HFFc6 (cell line): ENCODE results near the gene SLC1A1. TPM values are rescaled to one million over a fixed set of nuclear protein-coding genes. Genes with fewer than 3 reads are reported as not detected.

Source experiments
- DNase-seq: peaks from one replicate; pipeline ENCODE4 v3.0.0-alpha.2; 2018
- H3K27ac Mint-ChIP-seq: 2 replicates; pipeline ENCODE4 v1.8.0; 2020; ENCODE audit warnings: mild to moderate bottlenecking, mixed read lengths
- H3K27me3 Mint-ChIP-seq: 2 replicates; pipeline ENCODE4 v1.8.0; 2021; ENCODE audit warnings: mild to moderate bottlenecking, moderate library complexity, mixed read lengths; ENCODE audit not compliant: insufficient read depth
- H3K36me3 Mint-ChIP-seq: 2 replicates; pipeline ENCODE4 v1.8.0; 2021; ENCODE audit warnings: low read depth, mixed read lengths
- H3K4me1 Mint-ChIP-seq: 2 replicates; pipeline ENCODE4 v1.8.0; 2020; ENCODE audit warnings: low read depth, mixed read lengths
- H3K4me3 Mint-ChIP-seq: 2 replicates; pipeline ENCODE4 v1.8.0; 2020; ENCODE audit warnings: mild to moderate bottlenecking, moderate library complexity, mixed read lengths
- H3K9me3 Mint-ChIP-seq: 2 replicates; pipeline ENCODE4 v1.8.0; 2020; ENCODE audit warnings: mild to moderate bottlenecking, mixed read lengths
- total RNA-seq, 6 experiments: library from RNA; stranded (reverse); fragmentation: NEBNext Ultra II Directional; extraction: Animal tissue kit (Norgen Biotek cat#: 25700); gene quantifications; 2 replicates in 1 of 6; 3 replicates in 5 of 6; pipeline ENCODE4 v1.2.3, GENCODE V29; 2021
- TF ChIP-seq, protein P1 (sequence below): fragments of 200-600 bp; sonication (generic); IDR thresholded peaks from 2 replicates; pipeline ENCODE4 v1.5.0; 2021; ENCODE audit warnings: antibody characterized with exemption, mild to moderate bottlenecking

Gene SLC1A1
- total RNA-seq, 6 experiments from 2014 or later, result 0.43 to 1.4 (median 0.79) TPM

DNA sequence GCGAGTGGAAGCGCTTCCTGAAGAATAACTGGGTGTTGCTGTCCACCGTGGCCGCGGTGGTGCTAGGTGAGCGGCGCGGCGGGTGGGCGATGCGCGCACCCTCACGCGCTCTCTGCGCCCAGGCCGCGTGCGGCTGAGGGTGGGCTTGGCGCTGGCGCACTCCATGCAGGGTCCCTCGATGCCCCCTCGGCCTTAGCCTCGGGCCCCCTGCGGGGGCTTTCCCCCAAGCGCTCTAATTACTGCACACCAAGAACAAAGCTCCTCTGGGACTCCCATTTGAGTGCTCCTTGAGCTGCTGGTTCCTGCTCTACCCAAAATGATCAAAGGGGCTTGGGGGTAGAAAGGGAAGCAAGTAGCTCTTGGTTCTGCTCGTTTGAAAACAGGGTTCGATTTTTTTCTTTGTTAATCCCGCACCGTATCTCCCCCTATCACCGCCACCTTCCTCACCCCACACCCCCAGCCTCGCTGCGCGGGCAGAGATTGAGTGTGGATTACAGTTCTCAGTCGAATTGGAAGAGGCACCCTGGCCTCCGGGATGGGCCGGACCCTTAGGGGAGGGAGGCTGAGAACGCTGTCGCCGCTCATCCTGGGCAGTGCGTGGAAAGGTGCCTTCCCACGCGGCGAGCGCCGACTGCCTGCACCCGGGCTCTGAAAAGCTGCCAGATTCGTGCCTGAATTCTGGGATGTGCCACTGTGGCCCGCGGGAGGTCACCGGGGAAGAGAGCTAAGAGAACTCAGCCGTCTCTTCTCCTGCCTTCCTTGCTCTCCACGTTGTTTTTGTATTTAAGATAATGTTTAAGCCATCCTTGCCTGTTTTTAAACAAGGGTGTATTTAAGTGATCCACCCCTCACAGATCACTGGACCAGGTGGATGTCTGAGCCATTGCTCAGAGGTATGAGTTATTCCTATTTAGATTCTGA lies 697 bp downstream of the SLC1A1 start:
- TF ChIP-seq, protein P1, sequence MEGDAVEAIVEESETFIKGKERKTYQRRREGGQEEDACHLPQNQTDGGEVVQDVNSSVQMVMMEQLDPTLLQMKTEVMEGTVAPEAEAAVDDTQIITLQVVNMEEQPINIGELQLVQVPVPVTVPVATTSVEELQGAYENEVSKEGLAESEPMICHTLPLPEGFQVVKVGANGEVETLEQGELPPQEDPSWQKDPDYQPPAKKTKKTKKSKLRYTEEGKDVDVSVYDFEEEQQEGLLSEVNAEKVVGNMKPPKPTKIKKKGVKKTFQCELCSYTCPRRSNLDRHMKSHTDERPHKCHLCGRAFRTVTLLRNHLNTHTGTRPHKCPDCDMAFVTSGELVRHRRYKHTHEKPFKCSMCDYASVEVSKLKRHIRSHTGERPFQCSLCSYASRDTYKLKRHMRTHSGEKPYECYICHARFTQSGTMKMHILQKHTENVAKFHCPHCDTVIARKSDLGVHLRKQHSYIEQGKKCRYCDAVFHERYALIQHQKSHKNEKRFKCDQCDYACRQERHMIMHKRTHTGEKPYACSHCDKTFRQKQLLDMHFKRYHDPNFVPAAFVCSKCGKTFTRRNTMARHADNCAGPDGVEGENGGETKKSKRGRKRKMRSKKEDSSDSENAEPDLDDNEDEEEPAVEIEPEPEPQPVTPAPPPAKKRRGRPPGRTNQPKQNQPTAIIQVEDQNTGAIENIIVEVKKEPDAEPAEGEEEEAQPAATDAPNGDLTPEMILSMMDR, result no peak
- H3K4me3 Mint-ChIP-seq, result peak overlapping the region; percentile 69
- peaks cover 8% of the 10 kb centered on the region; the same call in 1 of the 2 replicates for H3K4me1 Mint-ChIP-seq
- no peak overlapping the region for H3K27ac Mint-ChIP-seq
- H3K36me3 Mint-ChIP-seq, result no peaks in the 10 kb centered on the region
- no peaks in the 10 kb centered on the region for H3K9me3 Mint-ChIP-seq
- DNase-seq, result no peak
- H3K27me3 Mint-ChIP-seq, result peaks cover 26% of the 10 kb centered on the region

DNA sequence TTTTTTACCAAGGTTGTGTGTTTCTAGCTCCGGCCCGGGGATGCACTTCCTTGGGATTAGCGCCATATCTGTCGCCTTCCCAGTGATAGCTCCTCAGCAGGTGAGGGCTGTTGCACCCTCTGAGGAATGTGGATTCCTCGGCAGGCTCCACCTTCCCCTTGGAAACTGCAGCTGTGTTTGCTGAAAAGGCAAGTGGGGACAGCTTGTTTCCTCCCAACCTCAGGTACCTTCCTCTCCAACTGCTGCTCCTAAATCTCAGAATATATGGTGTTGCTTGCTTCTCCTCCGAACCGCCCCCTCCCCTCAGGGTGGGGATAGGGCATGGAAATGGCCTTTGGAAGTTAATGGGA lies 1.3 kb downstream of the SLC1A1 start:
- no peak overlapping the region for H3K27ac Mint-ChIP-seq
- no peak for DNase-seq
- TF ChIP-seq, protein P1, result no peak
- H3K9me3 Mint-ChIP-seq, result no peaks in the 10 kb centered on the region
- peaks cover 8% of the 10 kb centered on the region; the same call in 1 of the 2 replicates for H3K4me1 Mint-ChIP-seq
- H3K36me3 Mint-ChIP-seq, result no peaks in the 10 kb centered on the region
- H3K4me3 Mint-ChIP-seq, result peak overlapping the region; percentile 69; the same call in 1 of the 2 replicates
- H3K27me3 Mint-ChIP-seq, result peaks cover 28% of the 10 kb centered on the region

DNA sequence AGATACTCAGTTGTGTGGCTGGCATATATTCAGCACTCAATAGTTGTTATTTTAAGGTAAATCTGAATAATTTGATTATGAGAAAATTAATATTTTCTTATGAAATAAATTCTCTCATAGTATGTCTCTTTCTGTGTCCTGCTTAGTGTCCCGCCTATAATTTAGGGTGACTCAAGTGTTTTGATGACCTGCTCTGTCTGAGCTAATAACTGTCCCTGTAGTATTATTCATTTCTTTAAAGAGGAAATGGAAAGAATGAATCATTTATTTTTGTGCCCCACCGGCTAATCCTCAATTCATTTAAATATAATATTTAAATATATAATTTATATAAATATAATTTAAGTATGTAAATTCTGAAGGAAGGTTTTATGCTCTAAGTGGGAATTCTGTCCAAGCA lies 4.1 kb downstream of the SLC1A1 start:
- peaks cover 18% of the 10 kb centered on the region; the same call in 1 of the 2 replicates for H3K4me1 Mint-ChIP-seq
- no peak for DNase-seq
- no peaks in the 10 kb centered on the region for H3K9me3 Mint-ChIP-seq
- no peaks in the 10 kb centered on the region for H3K36me3 Mint-ChIP-seq
- H3K4me3 Mint-ChIP-seq, result no peak overlapping the region
- no peak overlapping the region for H3K27ac Mint-ChIP-seq
- TF ChIP-seq, protein P1, result no peak
- peaks cover 25% of the 10 kb centered on the region for H3K27me3 Mint-ChIP-seq

DNA sequence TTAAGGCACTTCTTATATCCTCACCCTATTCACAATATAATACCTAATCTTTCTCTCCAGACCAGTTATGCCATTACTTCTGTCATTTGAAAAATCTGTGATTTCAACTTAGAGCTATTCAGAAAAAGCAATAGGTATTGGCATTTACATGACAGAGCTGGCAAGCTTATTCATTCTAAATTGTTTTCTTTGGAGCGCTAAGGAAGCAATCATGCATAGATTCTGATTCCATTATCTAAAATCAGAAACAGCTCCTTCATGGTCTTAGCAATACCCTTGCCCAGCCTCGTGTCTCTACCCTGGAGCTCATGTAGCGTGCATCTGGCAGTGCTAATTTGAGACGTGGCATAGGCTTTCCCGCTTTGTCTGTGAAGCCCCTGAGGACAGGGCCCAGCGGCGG lies 4.5 kb downstream of the SLC1A1 start:
- TF ChIP-seq, protein P1, result no peak
- DNase-seq, result no peak
- no peak overlapping the region for H3K27ac Mint-ChIP-seq
- H3K4me3 Mint-ChIP-seq, result no peak overlapping the region
- peaks cover 18% of the 10 kb centered on the region; the same call in 1 of the 2 replicates for H3K4me1 Mint-ChIP-seq
- H3K27me3 Mint-ChIP-seq, result peaks cover 25% of the 10 kb centered on the region
- H3K36me3 Mint-ChIP-seq, result no peaks in the 10 kb centered on the region
- no peaks in the 10 kb centered on the region for H3K9me3 Mint-ChIP-seq

DNA sequence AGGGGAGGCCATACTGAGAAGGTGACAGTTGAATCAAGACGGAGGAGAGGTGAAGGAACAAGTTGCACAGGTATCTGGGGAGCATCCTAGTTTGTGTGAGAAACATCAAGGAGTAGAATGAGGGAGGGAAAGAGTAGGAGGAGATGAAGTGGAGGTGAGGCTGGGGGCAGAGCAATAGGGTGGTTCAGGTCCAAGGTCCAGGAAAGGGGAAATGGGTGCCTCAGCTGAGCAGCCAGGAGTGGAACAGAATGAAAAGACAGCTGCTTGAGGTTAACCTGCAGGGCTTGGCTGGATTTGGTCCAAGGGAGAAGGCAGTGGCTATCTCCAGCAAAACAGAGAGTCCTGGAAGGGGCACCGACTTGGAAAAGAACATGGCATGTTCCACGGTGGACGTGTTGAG lies 5.3 kb downstream of the SLC1A1 start:
- Mint-ChIP-seq H3K36me3 (no peaks in the 10 kb centered on the region), H3K4me3 (no peak overlapping the region), H3K4me1 (peaks cover 18% of the 10 kb centered on the region; the same call in 1 of the 2 replicates), H3K27me3 (peaks cover 23% of the 10 kb centered on the region), H3K9me3 (no peaks in the 10 kb centered on the region), H3K27ac (no peak overlapping the region)
- TF ChIP-seq, protein P1, result no peak
- DNase-seq, result no peak
